K562 (cell line): ENCODE measurements around the gene NEK4. TPM values are rescaled to one million over a fixed set of nuclear protein-coding genes. Genes with fewer than 3 reads are reported as not detected.
"Not testable (repeated sequence)": the region's sequence is repeated elsewhere in the genome, so short reads cannot be mapped to it uniquely, and the experiment has no call there.

Experiments
- ATAC-seq: fragments of 200-7000 bp; cut with Tn5 transposase; 3 replicates; pipeline ENCODE4 v1.9.1; 2020; ENCODE audit warnings: moderate library complexity
- BruUV-seq: library from RNA; stranded (reverse); fragments of 400-500 nt; replicated peaks from 2 replicates; lab custom pipeline; 2021; lab: Mats Ljungman, UMichigan
- CTCF ChIA-PET: fragments of 300-600 bp; formaldehyde crosslinking; extraction: SDS; loops from one replicate; lab custom pipeline; 2021; ENCODE audit warnings: low intra/inter-chr PET ratio; lab: Yijun Ruan, JAX
- POLR2A ChIA-PET: fragments of 300-600, 350-650 bp; sonication (Branson Sonifier 250); formaldehyde crosslinking; extraction: SDS; loops from one replicate; lab custom pipeline; 2021; ENCODE audit warnings: antibody characterized with exemption, inconsistent platforms; lab: Yijun Ruan, JAX
- DNase-seq, 4 experiments: peaks; one replicate each; pipeline versions ENCODE4 v3.0.0 to v3.0.0-alpha.2; 2011 to 2018; ENCODE audit warnings: low spot score in 3 of 4, mixed read lengths in 3 of 4; ENCODE audit errors: extremely low read depth in 1 of 4
- FAIRE-seq: peaks from 2 replicates; lab custom pipeline; 2011; peaks lifted over from hg19 to GRCh38; lab: Jason Lieb, UNC
- H2AFZ ChIP-seq: 2 replicates; pipeline ENCODE4 v1.6.0; 2011; ENCODE audit warnings: low read depth, low read length, control low read depth, inconsistent platforms
- H3K27ac ChIP-seq: fragments of 200-600 bp; 3 replicates; pipeline ENCODE4 v1.8.0; 2011; ENCODE audit warnings: low read depth, mild to moderate bottlenecking, control low read depth, inconsistent platforms, low read length, moderate library complexity, mixed read lengths; ENCODE audit errors: extremely low read depth
- H3K27me3 ChIP-seq, 2 experiments: fragments of 300-600 bp in 1 of 2; 2 replicates in 1 of 2; 3 replicates in 1 of 2; pipeline versions ENCODE4 v1.6.0 to v1.8.0; 2011; ENCODE audit warnings: inconsistent platforms in 2 of 2, low read length in 2 of 2, mild to moderate bottlenecking in 1 of 2, mixed read lengths in 1 of 2, moderate library complexity in 1 of 2; ENCODE audit not compliant: control insufficient read depth in 2 of 2, insufficient read depth in 2 of 2
- H3K36me3 ChIP-seq: fragments of 300-600 bp; 3 replicates; pipeline ENCODE4 v1.8.0; 2011; ENCODE audit warnings: mild to moderate bottlenecking, low read length, inconsistent platforms; ENCODE audit not compliant: control insufficient read depth, insufficient read depth
- H3K4me1 ChIP-seq, 2 experiments: fragments of 200-600 bp in 1 of 2; replicated peaks in 1 of 2; 2 replicates in 1 of 2; 3 replicates in 1 of 2; pipeline versions ENCODE4 v1.5.1 to v1.8.0; 2011; ENCODE audit warnings: inconsistent platforms in 2 of 2, low read length in 2 of 2, mild to moderate bottlenecking in 1 of 2, mixed read lengths in 1 of 2, moderate library complexity in 1 of 2; ENCODE audit not compliant: control insufficient read depth in 2 of 2, insufficient read depth in 2 of 2
- H3K4me2 ChIP-seq: 2 replicates; pipeline ENCODE4 v1.6.1; 2011; ENCODE audit warnings: low read length, control low read depth, inconsistent platforms, mixed read lengths; ENCODE audit not compliant: insufficient read depth
- H3K4me3 ChIP-seq: fragments of 200-600 bp; sonication (generic), shearing (Covaris generic); 2 replicates; pipeline ENCODE4 v1.5.1; 2016; ENCODE audit warnings: control low read depth, inconsistent platforms
- H3K79me2 ChIP-seq: fragments of 200-600 bp; 3 replicates; pipeline ENCODE4 v1.8.0; 2011; ENCODE audit warnings: low read length, inconsistent platforms; ENCODE audit not compliant: control insufficient read depth, insufficient read depth
- H3K9ac ChIP-seq, 2 experiments: 2 replicates each; pipeline versions ENCODE4 v1.6.0 to v1.6.1; 2011; ENCODE audit warnings: low read depth in 2 of 2, low read length in 2 of 2, control low read depth in 1 of 2, inconsistent platforms in 1 of 2, mild to moderate bottlenecking in 1 of 2, mixed read lengths in 1 of 2; ENCODE audit not compliant: insufficient read depth in 1 of 2
- H3K9me1 ChIP-seq: one replicate; pipeline ENCODE4 v1.6.0; 2011; ENCODE audit warnings: inconsistent platforms, mild to moderate bottlenecking, low read length, moderate library complexity; ENCODE audit not compliant: control insufficient read depth, insufficient read depth
- H3K9me3 ChIP-seq: replicated peaks from 2 replicates; pipeline ENCODE4 v1.5.1; 2011; ENCODE audit warnings: low read depth, low read length, inconsistent platforms; ENCODE audit not compliant: control insufficient read depth, insufficient read depth
- H4K20me1 ChIP-seq: replicated peaks from 2 replicates; pipeline ENCODE4 v1.6.1; 2011; ENCODE audit warnings: low read length, inconsistent platforms, mixed read lengths; ENCODE audit not compliant: control insufficient read depth, insufficient read depth
- CBX2 ChIP-seq: fragments of 200-600 bp; sonication (generic); IDR thresholded peaks from one replicate; pipeline ENCODE4 v1.6.1; 2012; ENCODE audit warnings: mild to moderate bottlenecking, low read length, inconsistent platforms; ENCODE audit not compliant: insufficient read depth, poor library complexity, severe bottlenecking
- CBX8 ChIP-seq: fragments of 200-600 bp; sonication (generic); IDR thresholded peaks from 2 replicates; pipeline ENCODE4 v1.6.1; 2012; ENCODE audit warnings: borderline replicate concordance, mixed run types, low read depth, mild to moderate bottlenecking, moderate library complexity, mixed read lengths, low read length, control low read depth, inconsistent platforms; ENCODE audit not compliant: poor library complexity, severe bottlenecking; ENCODE audit errors: extremely low read depth
- CREB3 ChIP-seq: fragments of 450-650 bp; conservative IDR thresholded peaks from 2 replicates; pipeline ENCODE4 v1.6.1; 2016; ENCODE audit warnings: missing genetic modification characterization, low read depth, mild to moderate bottlenecking, missing compliant biosample characterization, moderate library complexity
- FOXA1 ChIP-seq: fragments of 450-650 bp; IDR thresholded peaks from 2 replicates; pipeline ENCODE4 v1.6.1; 2016; ENCODE audit warnings: mild to moderate bottlenecking, borderline replicate concordance
- GABPB1 ChIP-seq: sonication (generic); formaldehyde crosslinking; IDR thresholded peaks from 2 replicates; pipeline ENCODE4 v1.8.0; 2022; ENCODE audit warnings: mild to moderate bottlenecking, missing genetic modification reagents
- HNRNPH1 ChIP-seq: fragments of 200-400 bp; formaldehyde crosslinking; optimal IDR thresholded peaks from 2 replicates; pipeline ENCODE3; 2017; ENCODE audit warnings: low read depth, mild to moderate bottlenecking, low read length, moderate library complexity
- MECOM ChIP-seq: fragments of 250-450 bp; sonication (Bioruptor Pico); IDR thresholded peaks from 2 replicates; pipeline ENCODE4 v1.8.0; 2022; ENCODE audit warnings: inconsistent platforms
- RB1 ChIP-seq: fragments of 450-650 bp; IDR thresholded peaks from 2 replicates; pipeline ENCODE4 v1.6.1; 2017; ENCODE audit warnings: low read depth, mild to moderate bottlenecking
- SMARCA5 ChIP-seq: fragments of 450-650 bp; IDR thresholded peaks from 2 replicates; pipeline ENCODE4 v1.6.1; 2016
- TRIM28 ChIP-seq: fragments of 450-650 bp; IDR thresholded peaks from 2 replicates; pipeline ENCODE4 v1.6.1; 2017
- USF1 ChIP-seq: sonication (generic); formaldehyde crosslinking; IDR thresholded peaks from 2 replicates; pipeline ENCODE4 v1.9.0; 2022; ENCODE audit warnings: mild to moderate bottlenecking, missing genetic modification reagents
- WGBS: fragments of 100-300 bp; shearing (Covaris generic); methylation state at CpG from one replicate; pipeline ENCODE4 v1.1.6; 2016; ENCODE audit warnings: low coverage, mixed read lengths; ENCODE audit not compliant: insufficient coverage; ENCODE audit errors: missing lambda C conversion rate; 5-methylcytosine and 5-hydroxymethylcytosine counted together
- in situ Hi-C: fragments of 300-500 bp; cut with MboI; formaldehyde crosslinking; loops from 4 replicates; pipeline ENCODE4 v1.15.0; 2018; ENCODE audit warnings: inconsistent platforms, mixed read lengths
- intact Hi-C: fragments of 100-400 bp; cut with micrococcal nuclease; formaldehyde crosslinking; loops from 2 replicates; pipeline ENCODE4 v1.14.2; 2022
- polyA plus RNA-seq, 8 experiments: library from polyadenylated mRNA; depleted of rRNA in 4 of 8; stranded (reverse) in 5 of 8; unstranded in 3 of 8; fragments of >200 nt; fragmentation: Nextera tagmentation in 2 of 8; fragmentation: Illumina TruSeq in 1 of 8; extraction: Ambion mirVana in 2 of 8; extraction: Trizol in 1 of 8; gene quantifications; 2 replicates each; pipeline versions ENCODE4 v1.2.1 to v1.2.3, GENCODE V29; 2011 to 2014; ENCODE audit warnings: inconsistent platforms in 1 of 8, missing spikeins in 1 of 8
- total RNA-seq, 7 experiments: library from RNA; depleted of rRNA in 6 of 7; stranded (reverse); fragments of >200 nt in 6 of 7; fragmentation: Illumina TruSeq in 2 of 7; extraction: Trizol in 2 of 7; gene quantifications; 2 replicates each; pipeline versions ENCODE4 v1.2.1 to v1.2.3, GENCODE V29; 2011 to 2021; ENCODE audit warnings: low replicate concordance in 1 of 7

NEK4 gene
- total and polyA plus RNA-seq, 9 of the 15 experiments (the other 6 are each of a cell fraction or from before 2014, with no cell fraction given) = 5.8 to 23.1 (median 16.6) TPM

- CTCF ChIA-PET, H2AFZ ChIP-seq, H3K79me2 ChIP-seq, ATAC-seq, DNase-seq, H3K9ac ChIP-seq, BruUV-seq, H3K27ac ChIP-seq, H3K4me3 ChIP-seq, H3K4me1 ChIP-seq, in situ Hi-C loops, POLR2A ChIA-PET, FAIRE-seq, H3K9me3 ChIP-seq, intact Hi-C loops, H3K27me3 ChIP-seq, H4K20me1 ChIP-seq, H3K9me1 ChIP-seq, H3K4me2 ChIP-seq: not testable (repeated sequence)
- 74% methylated on average over 3 of the region's 3 CpGs for WGBS
- peaks cover 18% of the 10 kb centered on the region; the same call in 2 of the 3 replicates for H3K36me3 ChIP-seq
- peak; percentile 56; the same call in 1 of the 2 replicates for TF ChIP-seq TRIM28
These were observed 42.0 kb downstream of the NEK4 start for GRCh38 chr3:52728753-52729152.

- no peak for ATAC-seq
- H3K4me2 ChIP-seq = no peak overlapping the region
- BruUV-seq = no TSS peak
These were observed 46.2 kb downstream of the NEK4 start for GRCh38 chr3:52724511-52724910.

More at GRCh38 chr3:52724511-52724910, 46.2 kb downstream of the NEK4 start:
- intact Hi-C loops = no loop called here
- Histone ChIP-seq H3K9me3 (no peaks in the 10 kb centered on the region; the same call in 1 of the 2 replicates), H4K20me1 (no peaks in the 10 kb centered on the region), H3K9me1 (no peaks in the 10 kb centered on the region), H3K79me2 (no peaks in the 10 kb centered on the region), H3K27ac (no peak overlapping the region), H3K36me3 (no peaks in the 10 kb centered on the region), H3K9ac (no peak overlapping the region), H3K27me3 (no peaks in the 10 kb centered on the region)
- DNase-seq (no peak), FAIRE-seq (no peak)
- ChIA-PET POLR2A (interaction anchor here (0.7 kb wide), 1 partner anchor 276 kb away, joined by 3 read pairs; no protein-coding TSS in a partner anchor), CTCF (no interaction called here)
- WGBS = 78% methylated on average over 1 of the region's 1 CpG
- TF ChIP-seq USF1 (CRISPR knock-in tag) (no peak), GABPB1 (CRISPR knock-in tag) (no peak), SMARCA5 (no peak), CBX8 (no peak), HNRNPH1 (no peak), MECOM (CRISPR knock-in tag) (no peak), RB1 (no peak), FOXA1 (no peak), CREB3 (no peak), CBX2 (no peak)
- TF ChIP-seq, all 486 proteins: peak for 0
- in situ Hi-C loops = no loop called here
- Histone ChIP-seq H3K4me1 (no peaks in the 10 kb centered on the region), H2AFZ (no peak overlapping the region), H3K4me3 (no peak overlapping the region)
